Activated CD8-positive, alpha-beta memory T cell treated with anti-CD3 and anti-CD28 coated beads, Interleukin-2, amount 10 ng/mL, durations not matched to agents 7 days and 5 days (primary cell): ENCODE results near the gene RHBDD3. TPM values are rescaled to one million over a fixed set of nuclear protein-coding genes. Genes with fewer than 3 reads are reported as not detected.

ENCODE experiments used
- ATAC-seq: fragments of 150-1000 bp; cut with Tn5 transposase; one replicate; pipeline ENCODE4 v1.10.0; 2021; ENCODE audit warnings: moderate library complexity
- CTCF ChIA-PET: fragments of 350-600 bp; sonication (Branson Sonifier 250); formaldehyde crosslinking; loops from one replicate; lab custom pipeline; 2021; ENCODE audit warnings: antibody characterized with exemption; lab: Charles Lee
- DNase-seq: peaks from one replicate; pipeline ENCODE4 v3.0.0-alpha.2; 2020
- H3K27ac Mint-ChIP-seq: one replicate; pipeline ENCODE4 v1.8.0; 2021; ENCODE audit warnings: mild to moderate bottlenecking, mixed read lengths
- H3K27me3 Mint-ChIP-seq: one replicate; pipeline ENCODE4 v1.8.0; 2021; ENCODE audit warnings: mixed read lengths
- H3K36me3 Mint-ChIP-seq: one replicate; pipeline ENCODE4 v1.8.0; 2021; ENCODE audit warnings: mild to moderate bottlenecking, mixed read lengths
- H3K4me1 Mint-ChIP-seq: one replicate; pipeline ENCODE4 v1.8.0; 2021; ENCODE audit warnings: mixed read lengths
- H3K4me3 Mint-ChIP-seq: one replicate; pipeline ENCODE4 v1.8.0; 2021; ENCODE audit warnings: mild to moderate bottlenecking, moderate library complexity, mixed read lengths
- H3K9me3 Mint-ChIP-seq: one replicate; pipeline ENCODE4 v1.8.0; 2022; ENCODE audit warnings: low read depth, mixed read lengths
- total RNA-seq, 2 experiments: library from RNA; stranded (reverse); gene quantifications; one replicate each; pipeline ENCODE4 v1.2.3, GENCODE V29; 2021

Gene RHBDD3
- total RNA-seq, 2 experiments from 2014 or later, result 40.5 to 44.7 TPM

- peak overlapping the region; percentile 91 for H3K4me3 Mint-ChIP-seq
- ATAC-seq (no peak), DNase-seq (no peak)
- H3K4me1 Mint-ChIP-seq, result peaks cover 59% of the 10 kb centered on the region
- H3K27me3 Mint-ChIP-seq, result no peaks in the 10 kb centered on the region
- H3K36me3 Mint-ChIP-seq, result peaks cover 68% of the 10 kb centered on the region
- H3K9me3 Mint-ChIP-seq, result no peaks in the 10 kb centered on the region
- peak overlapping the region; percentile 100 for H3K27ac Mint-ChIP-seq
- CTCF ChIA-PET, result interaction anchor here (0.8 to 1.4 kb wide), 4 partner anchors 9 to 44 kb away, joined by 3 read pairs; no protein-coding TSS in a partner anchor
These were observed 2.9 kb upstream of the RHBDD3 start for GRCh38 chr22:29270475-29271271.

DNA sequence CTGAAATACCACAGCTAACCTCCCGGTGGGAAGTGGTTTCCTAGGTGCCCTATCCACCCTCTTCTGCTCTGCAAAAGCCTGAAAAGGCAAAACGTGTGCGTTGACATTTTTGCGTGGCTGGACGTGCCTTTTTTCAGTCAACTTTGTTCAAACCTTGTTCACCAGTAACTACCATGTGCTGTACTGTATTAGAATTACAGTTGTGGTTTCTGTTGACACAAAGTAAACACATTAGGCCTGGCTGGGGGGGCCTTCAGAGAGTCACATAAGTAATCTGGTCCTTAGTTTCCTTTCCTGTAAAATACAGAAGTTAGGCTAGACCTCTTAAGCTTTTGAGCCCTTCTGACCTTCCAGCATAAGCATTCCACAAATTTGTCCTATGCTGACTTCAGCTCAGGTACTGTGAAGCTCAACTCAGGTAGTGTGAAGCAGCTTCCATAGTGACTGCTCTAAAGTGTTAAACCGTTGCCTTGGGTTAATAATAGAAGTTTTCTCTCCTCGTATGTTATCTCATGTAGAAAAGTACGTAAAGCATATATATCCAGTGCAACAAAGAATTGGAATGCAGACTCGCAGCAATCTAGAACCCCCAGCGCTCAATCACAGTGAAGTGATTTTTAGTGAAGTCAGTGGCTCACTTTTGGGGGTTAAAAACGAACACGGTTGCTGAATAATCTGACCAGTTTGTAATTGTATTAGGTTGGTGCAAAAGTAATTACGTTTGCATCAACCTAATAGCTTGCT is 2.1 kb upstream of the RHBDD3 start:
- peak; percentile 55 for DNase-seq
- ATAC-seq, result no peak
- H3K4me1 Mint-ChIP-seq, result peaks cover 53% of the 10 kb centered on the region
- peaks cover 62% of the 10 kb centered on the region for H3K36me3 Mint-ChIP-seq
- H3K27me3 Mint-ChIP-seq, result no peaks in the 10 kb centered on the region
- H3K4me3 Mint-ChIP-seq, result peak overlapping the region; percentile 91
- CTCF ChIA-PET, result interaction anchor here (0.8 to 1.4 kb wide), 3 partner anchors 10 to 44 kb away, joined by 3 read pairs; no protein-coding TSS in a partner anchor
- peak overlapping the region; percentile 100 for H3K27ac Mint-ChIP-seq
- H3K9me3 Mint-ChIP-seq, result no peaks in the 10 kb centered on the region

DNA sequence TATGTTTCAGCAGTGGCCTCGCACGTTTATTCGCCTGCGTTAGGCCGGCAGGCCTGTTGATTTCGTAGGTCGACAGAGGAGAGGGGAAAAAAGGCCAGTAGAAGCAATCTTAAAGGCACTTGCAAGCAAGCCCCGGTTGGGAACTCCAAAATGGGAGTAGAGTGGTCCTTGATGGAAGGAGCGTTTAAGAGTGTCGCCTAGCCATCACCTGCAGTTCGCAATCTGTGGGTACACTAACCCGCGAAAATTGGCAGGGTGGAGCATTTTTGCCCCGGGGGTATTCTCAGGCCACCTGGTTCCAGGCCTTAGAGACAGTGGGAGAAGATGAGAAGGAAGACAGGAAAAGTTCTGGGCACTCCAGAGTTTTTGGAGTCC is 1.4 kb upstream of the RHBDD3 start:
- Mint-ChIP-seq H3K4me1 (peaks cover 49% of the 10 kb centered on the region), H3K27ac (peak overlapping the region; percentile 100), H3K36me3 (peaks cover 60% of the 10 kb centered on the region)

GRCh38 chr22:29268511-29269229 is 889 bp upstream of the RHBDD3 start:
- Mint-ChIP-seq H3K36me3 (peaks cover 55% of the 10 kb centered on the region), H3K4me1 (peaks cover 49% of the 10 kb centered on the region), H3K9me3 (no peaks in the 10 kb centered on the region), H3K27me3 (no peaks in the 10 kb centered on the region), H3K4me3 (peak overlapping the region; percentile 91), H3K27ac (peak overlapping the region; percentile 100)
- DNase-seq (peak; percentile 61), ATAC-seq (peak; percentile 26)
- CTCF ChIA-PET, result interaction anchor here (1.4 to 2.8 kb wide), 3 partner anchors 8 to 66 kb away, joined by 4 to 9 read pairs (median 9); no protein-coding TSS in a partner anchor

More for the DNA sequence above, 1.4 kb upstream of the RHBDD3 start:
- DNase-seq, result no peak
- Mint-ChIP-seq H3K27me3 (no peaks in the 10 kb centered on the region), H3K4me3 (peak overlapping the region; percentile 91), H3K9me3 (no peaks in the 10 kb centered on the region)
- CTCF ChIA-PET, result interaction anchor here (1.4 kb wide), 1 partner anchor 10 kb away, joined by 3 read pairs; no protein-coding TSS in a partner anchor
- ATAC-seq, result no peak

DNA sequence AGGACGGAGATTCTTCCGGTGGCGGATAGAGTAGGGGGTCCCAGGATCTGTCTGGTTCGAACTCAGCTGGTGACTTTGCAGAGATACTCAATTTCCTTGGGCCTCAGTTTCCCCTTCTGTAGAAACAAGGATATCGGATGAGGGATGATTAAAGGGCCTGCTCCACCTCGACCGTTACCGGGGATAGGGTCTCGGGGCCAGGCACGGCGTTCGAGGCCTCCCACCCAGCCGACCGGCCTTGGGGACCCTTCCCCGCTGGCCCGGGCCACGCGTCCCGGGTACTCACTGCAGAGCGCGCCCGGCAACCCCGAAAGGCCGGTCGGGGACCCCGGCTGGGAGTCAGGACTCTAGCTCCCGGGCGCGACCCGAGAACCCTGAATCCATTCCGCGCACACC is 321 bp downstream of the RHBDD3 start:
- Mint-ChIP-seq H3K4me3 (peak overlapping the region; percentile 91), H3K36me3 (peaks cover 43% of the 10 kb centered on the region), H3K27ac (peak overlapping the region; percentile 100), H3K9me3 (no peaks in the 10 kb centered on the region), H3K4me1 (peaks cover 38% of the 10 kb centered on the region), H3K27me3 (no peaks in the 10 kb centered on the region)
- DNase-seq (no peak), ATAC-seq (no peak)
- CTCF ChIA-PET, result interaction anchor here (0.8 to 2.8 kb wide), 6 partner anchors 9 to 113 kb away, joined by 3 to 9 read pairs (median 5); no protein-coding TSS in a partner anchor

GRCh38 chr22:29266564-29267461 is 968 bp downstream of the RHBDD3 start:
- Mint-ChIP-seq H3K9me3 (no peaks in the 10 kb centered on the region), H3K27ac (peak overlapping the region; percentile 100), H3K4me1 (peaks cover 31% of the 10 kb centered on the region), H3K27me3 (no peaks in the 10 kb centered on the region), H3K4me3 (peak overlapping the region; percentile 91), H3K36me3 (peaks cover 38% of the 10 kb centered on the region)
- CTCF ChIA-PET, result interaction anchor here (0.6 to 2.8 kb wide), 6 partner anchors 21 to 411 kb away, joined by 3 to 9 read pairs (median 5); no protein-coding TSS in a partner anchor
- ATAC-seq (no peak), DNase-seq (peak; percentile 45)

DNA sequence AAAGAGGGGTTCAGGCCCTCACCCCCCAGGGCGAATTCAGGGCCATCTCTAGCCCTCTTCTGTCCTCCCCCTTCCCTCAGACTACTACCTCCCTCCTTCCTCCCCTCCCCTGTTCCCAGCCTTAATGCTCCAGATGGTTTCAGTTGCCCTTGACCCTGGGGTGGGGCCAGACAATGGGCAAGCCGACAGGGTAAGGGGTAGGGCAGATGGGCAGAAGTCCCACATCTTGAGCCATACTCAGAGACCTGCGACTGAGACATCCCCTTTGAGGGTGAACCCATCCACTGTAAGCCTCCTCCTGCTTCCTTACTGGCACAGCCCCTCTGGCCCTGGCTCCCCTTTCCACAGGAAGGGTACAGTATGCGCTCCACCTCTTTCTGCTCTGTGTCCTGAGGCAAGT is 1.9 kb downstream of the RHBDD3 start:
- Mint-ChIP-seq H3K27ac (peak overlapping the region; percentile 21), H3K27me3 (no peaks in the 10 kb centered on the region), H3K9me3 (no peaks in the 10 kb centered on the region), H3K36me3 (peaks cover 32% of the 10 kb centered on the region), H3K4me3 (peak overlapping the region; percentile 91), H3K4me1 (peaks cover 23% of the 10 kb centered on the region)
- ATAC-seq, result no peak
- CTCF ChIA-PET, result interaction anchor here (2.8 kb wide), 1 partner anchor 63 kb away, joined by 9 read pairs; no protein-coding TSS in a partner anchor
- DNase-seq, result no peak

DNA sequence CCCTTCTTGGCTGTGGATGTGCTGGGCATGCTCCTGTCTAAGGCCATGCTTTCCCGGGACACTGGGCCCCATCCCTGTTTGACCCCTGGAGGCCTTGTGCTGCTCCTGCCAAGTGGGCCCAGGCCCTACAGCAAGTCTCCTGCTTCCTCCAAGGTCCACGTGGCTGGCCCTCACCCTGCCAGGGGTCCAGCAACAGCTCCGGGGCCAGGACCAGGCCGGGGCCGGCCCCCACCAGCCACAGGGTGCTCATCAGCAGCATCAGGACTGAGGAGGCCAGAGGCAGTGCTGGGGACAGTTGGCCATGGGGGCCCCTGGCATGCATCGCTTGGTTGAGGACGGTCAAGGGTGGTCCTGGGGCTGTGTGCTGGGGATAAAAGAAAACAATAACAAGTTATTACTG is 2.5 kb downstream of the RHBDD3 start:
- Mint-ChIP-seq H3K36me3 (peaks cover 26% of the 10 kb centered on the region), H3K4me3 (no peak overlapping the region), H3K27ac (no peak overlapping the region), H3K27me3 (no peaks in the 10 kb centered on the region), H3K4me1 (peaks cover 17% of the 10 kb centered on the region), H3K9me3 (no peaks in the 10 kb centered on the region)
- CTCF ChIA-PET, result interaction anchor here (1.2 kb wide), 1 partner anchor 20 kb away, joined by 4 read pairs; no protein-coding TSS in a partner anchor
- no peak for DNase-seq
- no peak for ATAC-seq

- no peaks in the 10 kb centered on the region for H3K27me3 Mint-ChIP-seq
- no peak overlapping the region for H3K27ac Mint-ChIP-seq
- CTCF ChIA-PET, result interaction anchor here (1.2 kb wide), 1 partner anchor 19 kb away, joined by 4 read pairs; no protein-coding TSS in a partner anchor
- no peak overlapping the region for H3K4me3 Mint-ChIP-seq
- ATAC-seq (no peak), DNase-seq (no peak)
- peaks cover 11% of the 10 kb centered on the region for H3K36me3 Mint-ChIP-seq
- H3K4me1 Mint-ChIP-seq, result peaks cover 9% of the 10 kb centered on the region
- no peaks in the 10 kb centered on the region for H3K9me3 Mint-ChIP-seq
These were observed 3.9 kb downstream of the RHBDD3 start for GRCh38 chr22:29263791-29264276.

DNA sequence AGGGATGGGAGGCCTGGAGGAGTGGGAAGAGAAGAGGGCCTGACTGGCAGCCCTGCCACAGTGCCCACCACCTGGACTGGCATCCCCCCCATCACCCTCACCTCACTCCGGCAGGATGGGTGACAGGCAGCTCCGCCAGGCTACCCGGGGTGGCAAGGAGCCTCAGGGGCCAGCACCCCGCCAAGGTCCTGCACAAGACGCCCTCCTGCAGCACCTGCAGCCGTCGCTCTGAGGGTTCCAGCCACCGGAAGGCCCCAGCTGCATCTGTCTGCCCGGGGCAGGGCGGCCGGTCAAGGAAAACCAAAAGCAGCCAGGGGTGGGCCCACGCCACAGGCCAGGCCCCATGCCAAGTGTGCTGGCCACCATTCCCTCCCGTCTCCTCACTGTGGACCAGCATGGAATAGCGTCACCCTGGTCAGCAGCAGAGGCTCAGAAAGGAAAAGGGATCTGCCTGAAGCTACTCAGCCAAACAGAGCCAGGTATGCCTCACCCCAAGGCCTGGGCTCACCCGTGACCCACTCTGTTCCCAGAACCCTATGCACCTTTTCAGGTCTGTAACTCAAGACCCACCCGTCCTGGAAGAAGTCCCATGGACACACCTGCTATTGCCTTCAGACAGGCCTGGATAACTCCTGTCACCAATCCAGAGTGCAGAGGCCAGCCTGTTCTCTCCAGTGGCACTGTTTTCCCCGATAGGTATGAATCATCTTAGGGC is 7.0 kb downstream of the RHBDD3 start:
- H3K27ac Mint-ChIP-seq, result peak overlapping the region; percentile 28
- ATAC-seq (no peak), DNase-seq (no peak)
- no peak overlapping the region for H3K4me3 Mint-ChIP-seq
- peaks cover 2% of the 10 kb centered on the region for H3K4me1 Mint-ChIP-seq
- peaks cover 5% of the 10 kb centered on the region for H3K36me3 Mint-ChIP-seq
- no peaks in the 10 kb centered on the region for H3K27me3 Mint-ChIP-seq
- CTCF ChIA-PET, result interaction anchor here (1.0 to 1.1 kb wide), 2 partner anchors 9 to 15 kb away, joined by 4 read pairs; no protein-coding TSS in a partner anchor
- H3K9me3 Mint-ChIP-seq, result no peaks in the 10 kb centered on the region

DNA sequence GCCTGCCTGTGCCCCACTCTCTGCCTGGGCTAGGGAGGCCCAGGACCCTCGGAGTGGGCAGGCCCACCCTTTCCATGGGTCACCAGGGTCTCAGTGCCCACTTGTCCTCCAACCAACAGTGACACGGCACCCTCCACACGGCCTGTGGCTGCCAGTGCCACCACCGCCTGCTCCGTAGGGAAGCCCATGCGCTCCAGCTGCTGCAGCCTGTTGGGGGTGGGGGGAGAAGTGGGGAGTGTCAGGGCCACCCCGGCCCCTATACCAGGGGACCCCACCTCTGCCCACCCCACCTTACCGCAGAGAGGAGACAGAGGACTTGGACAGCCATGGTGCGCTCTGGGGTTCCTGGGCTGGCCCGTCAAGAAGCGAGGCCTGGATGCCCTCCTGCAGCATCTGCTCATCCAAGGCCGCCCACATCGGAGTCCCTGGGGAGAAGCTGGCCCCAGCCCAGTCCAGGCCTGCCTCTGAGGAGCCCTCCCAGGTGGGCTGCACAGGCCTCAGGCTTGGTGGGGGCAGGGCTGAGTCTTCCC is 7.7 kb downstream of the RHBDD3 start:
- H3K4me1 Mint-ChIP-seq, result peaks cover 2% of the 10 kb centered on the region
- no peak overlapping the region for H3K27ac Mint-ChIP-seq
- ATAC-seq (no peak), DNase-seq (no peak)
- peaks cover 5% of the 10 kb centered on the region for H3K36me3 Mint-ChIP-seq
- H3K4me3 Mint-ChIP-seq, result no peak overlapping the region
- H3K27me3 Mint-ChIP-seq, result no peaks in the 10 kb centered on the region
- no peaks in the 10 kb centered on the region for H3K9me3 Mint-ChIP-seq
- CTCF ChIA-PET, result no interaction called here
